Measurements from ENCODE around the gene TWNK. TPM values are rescaled to one million over a fixed set of nuclear protein-coding genes. Genes with fewer than 3 reads are reported as not detected.

TWNK gene
- 13.3 and 14.6 TPM in 2 replicates for total RNA-seq (2014; rRNA removed; shearing (Covaris generic); ENCODE audit: low replicate concordance)

- Histone ChIP-seq H3K4me3 (peak within 1 kb of the TSS; percentile 100), H3K27me3 (no peaks in the 10 kb centered on the region), H3K9me3 (no peaks in the 10 kb centered on the region), H3K36me3 (peaks cover 48% of the 10 kb centered on the region)
- DNase-seq: peak; percentile 83
Measured at GRCh38 chr10:100986952-100987684, at the start of gene TWNK, which contains the start of gene MRPL43. TWNK (plus strand) TSS chr10:100987543; CDS start chr10:100988211, 668 bp downstream. MRPL43 (minus strand) TSS chr10:100987497; CDS start chr10:100987443, 54 bp downstream.

GRCh38 chr10:100939763-100940344, 47.5 kb upstream of the TWNK start:
- Histone ChIP-seq H3K9me3 (no peaks in the 10 kb centered on the region), H3K27me3 (no peaks in the 10 kb centered on the region), H3K36me3 (peaks cover 58% of the 10 kb centered on the region), H3K4me3 (no peak overlapping the region)
- no peak for DNase-seq

GRCh38 chr10:100942229-100942628, 45.1 kb upstream of the TWNK start:
- no peak for DNase-seq
- H3K4me3 ChIP-seq: no peak overlapping the region
- H3K36me3 ChIP-seq: peaks cover 65% of the 10 kb centered on the region
- H3K9me3 ChIP-seq: no peaks in the 10 kb centered on the region
- H3K27me3 ChIP-seq: no peaks in the 10 kb centered on the region

GRCh38 chr10:100943508-100943907, 43.8 kb upstream of the TWNK start:
- H3K27me3 ChIP-seq: no peaks in the 10 kb centered on the region
- H3K36me3 ChIP-seq: peaks cover 65% of the 10 kb centered on the region
- no peaks in the 10 kb centered on the region for H3K9me3 ChIP-seq
- no peak overlapping the region for H3K4me3 ChIP-seq
- no peak for DNase-seq

GRCh38 chr10:100945754-100946153, 41.6 kb upstream of the TWNK start:
- DNase-seq: no peak
- Histone ChIP-seq H3K9me3 (no peaks in the 10 kb centered on the region), H3K36me3 (peaks cover 73% of the 10 kb centered on the region), H3K4me3 (no peak overlapping the region), H3K27me3 (no peaks in the 10 kb centered on the region)

- peaks cover 75% of the 10 kb centered on the region for H3K36me3 ChIP-seq
- H3K4me3 ChIP-seq: no peak overlapping the region
- H3K9me3 ChIP-seq: no peaks in the 10 kb centered on the region
- DNase-seq: no peak
- no peaks in the 10 kb centered on the region for H3K27me3 ChIP-seq
Measured at GRCh38 chr10:100948916-100949315, 38.4 kb upstream of the TWNK start.

GRCh38 chr10:100960251-100960650, 27.1 kb upstream of the TWNK start:
- H3K27me3 ChIP-seq: no peaks in the 10 kb centered on the region
- peaks cover 60% of the 10 kb centered on the region for H3K36me3 ChIP-seq
- no peaks in the 10 kb centered on the region for H3K9me3 ChIP-seq
- no peak overlapping the region for H3K4me3 ChIP-seq
- no peak for DNase-seq

GRCh38 chr10:100962351-100963080, 24.8 kb upstream of the TWNK start:
- H3K9me3 ChIP-seq: no peaks in the 10 kb centered on the region
- no peaks in the 10 kb centered on the region for H3K27me3 ChIP-seq
- no peak for DNase-seq
- no peak overlapping the region for H3K4me3 ChIP-seq
- H3K36me3 ChIP-seq: peaks cover 63% of the 10 kb centered on the region

GRCh38 chr10:100963826-100964225, 23.5 kb upstream of the TWNK start:
- H3K36me3 ChIP-seq: peaks cover 53% of the 10 kb centered on the region
- no peaks in the 10 kb centered on the region for H3K9me3 ChIP-seq
- no peaks in the 10 kb centered on the region for H3K27me3 ChIP-seq
- DNase-seq: no peak
- H3K4me3 ChIP-seq: no peak overlapping the region

- H3K36me3 ChIP-seq: peaks cover 37% of the 10 kb centered on the region
Measured at GRCh38 chr10:100965820-100966219, 21.5 kb upstream of the TWNK start.

GRCh38 chr10:100966887-100967286, 20.5 kb upstream of the TWNK start:
- H3K27me3 ChIP-seq: no peaks in the 10 kb centered on the region
- no peak for DNase-seq
- H3K36me3 ChIP-seq: peaks cover 28% of the 10 kb centered on the region
- no peak overlapping the region for H3K4me3 ChIP-seq
- H3K9me3 ChIP-seq: no peaks in the 10 kb centered on the region

More at GRCh38 chr10:100965820-100966219, 21.5 kb upstream of the TWNK start:
- no peak for DNase-seq
- Histone ChIP-seq H3K9me3 (no peaks in the 10 kb centered on the region), H3K27me3 (no peaks in the 10 kb centered on the region), H3K4me3 (no peak overlapping the region)

- DNase-seq: no peak
- Histone ChIP-seq H3K4me3 (no peak overlapping the region), H3K9me3 (no peaks in the 10 kb centered on the region), H3K36me3 (peaks cover 23% of the 10 kb centered on the region), H3K27me3 (no peaks in the 10 kb centered on the region)
Measured at GRCh38 chr10:100967332-100967731, 20.0 kb upstream of the TWNK start.

GRCh38 chr10:100968062-100968736, 19.1 kb upstream of the TWNK start:
- Histone ChIP-seq H3K4me3 (no peak overlapping the region), H3K9me3 (no peaks in the 10 kb centered on the region), H3K27me3 (no peaks in the 10 kb centered on the region), H3K36me3 (peaks cover 15% of the 10 kb centered on the region)
- DNase-seq: no peak

- no peaks in the 10 kb centered on the region for H3K9me3 ChIP-seq
- no peak for DNase-seq
- H3K4me3 ChIP-seq: no peak overlapping the region
- H3K36me3 ChIP-seq: peaks cover 11% of the 10 kb centered on the region
- H3K27me3 ChIP-seq: no peaks in the 10 kb centered on the region
Measured at GRCh38 chr10:100968863-100969186, 18.5 kb upstream of the TWNK start.

GRCh38 chr10:100969187-100970075, 17.9 kb upstream of the TWNK start, which contains the start of gene SEMA4G:
SEMA4G (plus strand) TSS chr10:100969504; CDS start chr10:100972913, 3,409 bp downstream.
- peaks cover 7% of the 10 kb centered on the region for H3K36me3 ChIP-seq
- 0 out of 2 replicates have a peak within 1 kb of the TSS, but pooled peaks have one; percentile 15 for H3K4me3 ChIP-seq
- H3K27me3 ChIP-seq: no peaks in the 10 kb centered on the region
- H3K9me3 ChIP-seq: no peaks in the 10 kb centered on the region
- DNase-seq: peak; percentile 39
